GM12801 (cell line): ENCODE data around the gene DENND2D.

Experiments
- CTCF ChIP-seq: IDR thresholded peaks from one replicate; pipeline ENCODE4 v1.5.1; 2011; ENCODE audit warnings: control low read depth; ENCODE audit not compliant: insufficient read length; ENCODE audit errors: extremely low read depth

The DENND2D gene

GRCh38 chr1:111204983-111205713 is 4.7 kb upstream of the DENND2D start:
- TF ChIP-seq CTCF, result no peak

GRCh38 chr1:111204201-111204982 is 3.9 kb upstream of the DENND2D start:
- no peak for TF ChIP-seq CTCF

GRCh38 chr1:111203681-111204200 is 3.3 kb upstream of the DENND2D start:
- TF ChIP-seq CTCF, result no peak

- no peak for TF ChIP-seq CTCF
Measured at GRCh38 chr1:111202707-111203623, 2.5 kb upstream of the DENND2D start.

GRCh38 chr1:111202366-111202706 is 1.9 kb upstream of the DENND2D start:
- no peak for TF ChIP-seq CTCF

GRCh38 chr1:111201275-111202090 is 1.0 kb upstream of the DENND2D start:
- no peak for TF ChIP-seq CTCF
